Measurements from ENCODE around the gene TRPM5.

The TRPM5 gene

GRCh38 chr11:2420502-2421225 is 23.6 kb downstream of the TRPM5 start:
- peak; percentile 74 for DNase-seq

GRCh38 chr11:2419638-2420501 is 24.4 kb downstream of the TRPM5 start:
- peak; percentile 55 for DNase-seq

GRCh38 chr11:2418693-2419360 is 25.5 kb downstream of the TRPM5 start:
- DNase-seq: no peak

DNA sequence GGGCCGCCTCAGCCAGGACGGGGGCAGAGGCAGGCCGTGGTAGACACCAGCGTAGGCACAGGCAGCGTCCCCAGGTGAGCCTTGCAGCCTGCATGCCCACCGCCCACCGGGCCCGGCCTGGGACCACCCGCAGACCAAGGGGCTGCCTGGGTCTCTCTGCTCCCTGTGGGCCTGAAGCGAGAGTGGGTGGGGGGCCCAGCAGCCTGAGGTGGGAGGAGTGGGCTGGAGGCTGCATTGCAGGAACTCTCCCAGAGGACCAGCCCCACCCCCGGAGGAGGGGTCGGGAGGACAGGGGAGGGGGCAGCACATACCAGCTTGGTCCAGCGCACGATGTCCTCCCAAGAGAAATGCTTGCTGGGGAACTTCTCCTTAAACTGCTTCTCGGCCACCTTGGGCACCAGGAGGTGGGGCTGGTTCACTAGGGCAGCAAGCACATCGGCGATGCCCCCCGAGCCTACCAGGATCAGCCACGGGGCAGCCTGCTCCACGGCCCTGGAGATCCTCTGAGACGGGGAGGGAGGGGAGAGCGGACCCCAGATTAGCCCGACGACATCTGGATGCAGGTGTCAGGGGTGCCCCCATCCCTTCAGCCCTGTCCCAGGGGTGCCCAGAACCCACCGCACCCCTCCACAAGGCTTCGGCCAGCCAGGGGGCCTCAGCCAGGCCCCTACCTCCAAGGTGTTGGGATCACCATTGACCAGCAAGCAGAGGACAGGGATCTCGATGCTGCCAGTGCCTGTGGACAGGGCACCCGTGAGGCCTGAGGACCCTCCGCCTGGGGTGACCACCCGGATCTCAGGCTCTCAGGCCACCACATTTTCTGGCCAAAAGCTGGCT is 26.2 kb downstream of the TRPM5 start:
- no peak for DNase-seq

GRCh38 chr11:2416765-2417164 is 27.5 kb downstream of the TRPM5 start:
- no peak for DNase-seq

DNA sequence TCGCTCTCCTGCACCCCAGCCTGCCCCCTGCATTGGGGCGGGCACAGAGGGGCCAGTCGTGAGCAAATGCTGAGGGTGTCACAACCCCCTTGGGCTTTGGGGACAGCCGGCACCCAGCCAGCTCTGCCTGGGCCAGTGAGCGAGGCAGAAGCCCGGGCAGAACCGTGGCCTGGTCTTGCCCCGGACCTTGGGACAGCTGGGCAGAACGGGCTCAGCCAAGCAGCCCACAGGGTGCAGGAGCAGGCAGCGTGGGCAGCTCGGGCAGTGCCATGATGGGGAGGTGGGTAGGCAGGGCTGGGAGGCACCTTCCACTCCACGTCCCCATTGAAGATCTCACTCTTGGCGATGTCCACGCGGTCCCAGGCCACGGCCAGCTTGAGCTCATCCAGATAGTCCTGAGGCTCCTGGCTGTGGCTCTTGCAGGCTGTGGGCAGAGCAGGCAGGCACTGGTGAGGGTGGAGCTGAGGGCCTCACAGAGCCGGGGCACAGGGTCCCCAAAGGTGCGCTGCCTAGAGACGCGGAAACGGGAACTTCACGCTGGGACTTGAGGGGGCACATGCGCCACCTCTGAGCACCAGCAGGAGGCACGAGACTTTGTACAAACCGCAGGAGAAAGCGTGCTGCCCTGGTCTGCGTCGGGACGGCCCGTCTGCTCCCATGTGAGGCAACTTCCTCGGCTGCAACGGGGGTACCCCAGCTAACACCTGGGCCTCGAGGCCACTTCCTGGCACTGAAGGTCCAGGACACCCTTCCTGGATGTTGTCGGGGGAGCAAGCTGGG is 28.5 kb downstream of the TRPM5 start:
- DNase-seq: no peak

GRCh38 chr11:2415171-2415570 is 29.1 kb downstream of the TRPM5 start:
- DNase-seq: no peak

DNA sequence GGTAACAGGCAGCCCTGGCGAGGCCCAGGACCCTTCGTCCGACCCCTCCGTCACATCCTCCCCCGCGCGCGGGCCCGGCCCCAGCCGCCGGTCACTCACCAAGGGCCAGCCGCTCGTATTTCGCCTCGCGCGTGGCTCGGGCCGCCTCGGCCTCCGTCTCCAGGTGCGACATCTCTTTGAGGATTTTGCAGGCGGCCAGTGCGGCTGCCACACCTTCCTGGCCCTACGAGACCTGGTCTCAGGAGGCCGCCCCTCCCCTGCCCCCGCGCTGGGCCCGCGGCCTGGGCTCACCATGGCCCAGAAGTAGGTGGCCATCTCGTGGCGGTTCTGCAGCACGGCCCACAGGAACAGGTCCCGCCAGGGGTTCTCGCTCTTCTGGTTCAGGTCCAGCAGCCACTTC is 29.7 kb downstream of the TRPM5 start:
- DNase-seq: no peak

GRCh38 chr11:2413742-2414579 is 30.4 kb downstream of the TRPM5 start:
- DNase-seq: no peak

- DNase-seq: no peak
Observed at GRCh38 chr11:2412323-2412722, 32.0 kb downstream of the TRPM5 start.

GRCh38 chr11:2411446-2412305 is 32.6 kb downstream of the TRPM5 start:
- DNase-seq: no peak

DNA sequence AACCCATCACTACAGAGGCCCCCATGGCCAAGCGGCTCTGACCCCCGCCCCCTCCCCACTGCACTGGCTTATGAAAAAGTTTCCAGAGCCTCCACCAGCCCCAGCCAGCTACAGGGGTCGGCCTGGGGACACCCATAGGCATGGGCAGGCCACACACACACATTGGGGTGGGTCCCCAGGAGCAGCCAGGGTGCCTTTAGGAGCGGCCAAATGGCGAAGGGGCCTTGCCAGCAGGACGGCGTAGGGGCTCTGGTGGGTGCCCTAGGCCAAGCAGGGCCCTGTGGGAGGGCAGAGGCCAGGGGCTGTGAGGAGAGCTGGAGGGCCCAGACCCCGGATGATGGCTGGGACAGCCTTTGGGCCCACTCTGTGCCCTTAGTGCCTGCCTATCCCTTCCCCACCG is 33.7 kb downstream of the TRPM5 start:
- no peak for DNase-seq

DNA sequence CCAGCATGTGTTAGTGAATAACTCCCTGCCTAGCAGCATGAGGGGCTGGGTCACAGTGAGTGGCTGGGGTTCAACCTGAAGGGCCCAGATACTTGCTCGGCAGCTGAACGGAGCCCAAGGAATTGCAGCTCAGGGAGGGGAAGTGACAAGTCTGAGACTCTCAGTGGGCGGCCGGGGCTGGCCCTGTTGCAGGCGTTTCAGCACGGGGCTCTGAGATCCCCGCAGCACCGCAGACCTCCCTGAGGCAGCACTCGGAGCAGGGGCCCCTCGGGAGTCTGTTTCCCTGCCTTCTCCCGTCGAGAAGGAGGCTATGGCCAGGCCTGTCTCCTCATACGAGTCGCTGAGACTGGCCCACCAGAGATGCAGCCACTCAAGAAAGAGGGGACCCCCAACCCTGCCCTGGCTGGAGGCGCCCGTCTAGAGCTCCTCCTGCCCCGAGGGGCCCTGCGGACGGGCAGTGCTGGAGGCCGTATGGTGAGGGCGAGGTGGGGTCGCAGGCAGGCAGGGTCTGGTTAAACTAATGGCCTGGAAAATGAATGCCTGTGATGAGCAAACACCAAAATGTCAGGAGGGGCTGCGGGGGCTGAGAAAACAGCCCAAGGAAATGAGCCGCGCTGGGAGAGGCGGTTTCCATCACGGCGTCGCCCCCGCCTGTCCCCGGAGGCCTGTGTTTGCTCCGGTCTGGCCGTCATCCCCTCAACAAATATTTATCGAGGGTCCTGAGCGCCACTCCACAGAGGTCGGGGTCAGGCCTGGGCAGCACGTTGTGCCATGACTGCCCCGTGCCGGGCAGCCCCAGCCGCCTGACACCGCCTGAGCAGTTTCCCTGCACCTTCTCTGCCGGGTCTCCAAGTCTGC is 34.5 kb downstream of the TRPM5 start:
- DNase-seq: no peak

DNA sequence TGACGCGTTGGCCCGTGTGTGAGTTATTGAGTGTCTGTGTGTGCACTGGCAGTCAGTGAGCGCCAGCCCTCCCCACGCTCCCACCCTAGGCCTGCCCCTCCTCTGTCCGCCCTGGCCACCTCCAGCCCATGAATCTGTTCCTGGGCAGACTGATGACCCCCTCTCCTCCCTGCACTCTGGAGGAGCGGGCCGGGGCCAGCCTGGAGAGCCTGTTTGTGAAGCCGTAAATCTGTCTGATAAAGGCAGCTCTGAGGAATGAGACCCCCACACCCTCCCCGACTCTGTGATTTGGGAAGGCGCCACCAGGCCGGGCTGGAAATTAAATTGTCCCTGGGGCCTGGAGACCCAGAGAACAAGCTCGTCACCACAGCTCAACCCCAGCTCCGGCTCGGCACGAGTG is 35.2 kb downstream of the TRPM5 start:
- DNase-seq: no peak

DNA sequence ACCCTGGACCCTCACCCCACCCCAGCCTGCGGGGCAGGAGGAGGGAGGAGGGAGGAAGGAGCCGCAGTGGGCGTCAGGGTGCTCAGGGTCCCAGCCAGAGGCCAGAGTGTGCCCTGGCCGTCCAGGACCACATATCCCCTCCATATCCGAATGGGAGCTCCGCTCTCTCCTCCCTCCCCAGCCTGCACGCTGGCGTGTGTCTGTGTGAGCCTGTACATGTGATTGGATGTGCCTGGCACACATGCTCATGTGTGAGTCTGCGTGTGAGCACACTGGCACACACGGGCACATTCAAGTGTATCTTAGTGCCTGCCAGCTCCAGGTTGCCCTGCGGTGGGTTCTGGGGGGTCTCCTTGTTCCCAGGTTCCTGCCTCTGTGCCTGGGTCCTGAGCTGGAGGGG is 35.6 kb downstream of the TRPM5 start:
- DNase-seq: no peak

GRCh38 chr11:2406878-2407410 is 37.4 kb downstream of the TRPM5 start:
- no peak for DNase-seq

- no peak for DNase-seq
Observed at GRCh38 chr11:2406451-2406850, 37.9 kb downstream of the TRPM5 start.

DNA sequence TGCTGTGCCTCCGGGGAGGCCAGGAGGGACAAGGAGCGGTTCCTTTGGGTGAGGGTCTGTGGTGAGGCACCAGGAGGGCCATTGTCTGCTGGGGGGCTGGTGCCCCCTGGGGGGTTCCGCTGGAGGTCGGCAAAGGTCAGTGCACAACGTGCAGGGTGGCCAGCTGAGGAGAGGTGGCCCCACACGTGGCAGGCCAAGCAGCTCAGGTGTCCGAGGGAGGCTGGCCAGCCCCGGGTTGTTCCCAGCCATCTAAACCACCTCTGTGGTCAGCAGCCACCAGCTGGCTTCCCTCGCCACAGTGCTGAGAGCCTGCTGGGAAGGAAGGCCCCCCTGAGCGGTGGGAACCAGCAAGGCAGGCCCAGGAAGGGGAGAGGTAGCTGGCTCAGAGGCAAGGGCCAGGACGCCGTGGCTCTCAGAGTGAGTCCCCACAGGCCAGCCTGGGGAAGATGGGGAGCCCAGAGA is 39.5 kb downstream of the TRPM5 start:
- DNase-seq: no peak

Data from stimulated activated CD4-positive, alpha-beta T cell treated with anti-CD3 and anti-CD28 coated beads, Interleukin-12 subunit alpha, Interleukin-12 subunit beta, amount 100 ng/mL, for 4 hours (primary cell).